HT-29 (cell line): ENCODE measurements around the gene ZEB2. TPM values are rescaled to one million over a fixed set of nuclear protein-coding genes. Genes with fewer than 3 reads are reported as not detected.

Source experiments
- DNase-seq: peaks from one replicate; pipeline ENCODE4 v3.0.0-alpha.2; 2015; ENCODE audit warnings: low spot score
- total RNA-seq: library from RNA; depleted of rRNA; stranded (reverse); fragments of >200 nt; shearing (Covaris generic); gene quantifications from 2 replicates; pipeline ENCODE4 v1.2.3, GENCODE V29; 2014; rRNA removed

Gene ZEB2
- 0.18 TPM in 1 of 2 replicates, not detected in the other for total RNA-seq

GRCh38 chr2:144519934-144520731 is at the start of gene ZEB2:
TSS of gene ZEB2 (minus strand) at chr2:144520119. CDS start at chr2:144517350, 2,769 bp downstream.
- DNase-seq: no peak

DNA sequence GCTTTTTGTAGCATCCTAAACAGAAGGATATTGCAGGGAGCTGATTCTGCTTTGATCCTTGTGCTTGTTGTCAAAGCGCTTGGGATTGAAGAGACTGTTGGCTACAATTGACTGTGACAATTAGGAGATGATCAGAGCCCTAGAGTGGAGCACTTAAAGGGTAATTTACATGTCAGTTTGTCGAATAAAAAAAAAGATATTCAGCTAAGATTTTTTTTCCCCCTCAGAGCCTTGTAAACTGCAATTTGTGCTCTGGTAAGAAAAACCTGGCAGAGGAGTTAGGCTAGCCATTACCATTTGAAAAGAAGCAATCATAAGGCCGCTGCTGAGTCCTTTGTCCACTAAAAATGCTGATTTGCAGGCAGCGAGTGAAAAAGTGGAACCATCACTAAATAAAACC is 47.8 kb upstream of the ZEB2 start:
- DNase-seq: no peak

DNA sequence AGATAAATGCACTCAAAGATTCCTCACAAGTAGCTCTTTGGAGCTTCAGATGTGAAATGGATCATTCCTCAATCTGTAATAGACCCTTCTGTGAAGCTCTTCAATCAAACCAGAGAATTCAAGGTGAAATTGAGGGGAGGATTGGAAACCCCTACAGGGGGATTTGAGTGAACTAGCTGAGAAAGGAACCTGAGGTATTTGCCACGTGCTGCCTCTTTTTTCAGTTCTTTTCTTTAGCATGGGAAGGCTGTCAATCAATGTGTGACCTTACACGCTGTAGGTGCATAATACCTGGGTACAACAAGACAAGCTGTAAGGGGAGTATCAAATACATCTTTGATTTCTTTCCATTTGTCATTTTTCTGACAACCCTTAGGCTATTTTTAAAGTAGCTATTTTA is 46.5 kb upstream of the ZEB2 start:
- DNase-seq: no peak

DNA sequence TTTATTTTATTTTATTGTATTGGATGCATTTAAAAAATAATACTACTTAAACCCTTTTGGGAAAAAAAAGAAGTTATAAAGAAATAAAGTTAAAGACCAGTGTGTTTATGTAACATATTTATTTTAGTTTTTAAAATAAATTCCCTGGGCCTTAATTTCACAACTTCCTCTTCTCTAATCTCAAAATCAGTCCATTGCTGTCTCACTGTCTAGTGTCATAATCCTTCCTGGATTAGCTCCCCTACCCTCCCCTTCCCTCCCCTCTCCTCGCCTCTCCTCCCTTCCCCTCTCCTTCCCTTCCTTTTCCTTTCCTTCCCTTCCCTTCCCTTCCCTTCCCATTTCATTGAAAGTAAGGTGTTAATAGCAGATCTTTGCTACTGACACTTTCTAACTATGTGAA is 40.3 kb upstream of the ZEB2 start:
- DNase-seq: no peak

- no peak for DNase-seq
Observed at GRCh38 chr2:144559681-144560080, 39.8 kb upstream of the ZEB2 start.

- DNase-seq: no peak
Observed at GRCh38 chr2:144559242-144559641, 39.3 kb upstream of the ZEB2 start.

DNA sequence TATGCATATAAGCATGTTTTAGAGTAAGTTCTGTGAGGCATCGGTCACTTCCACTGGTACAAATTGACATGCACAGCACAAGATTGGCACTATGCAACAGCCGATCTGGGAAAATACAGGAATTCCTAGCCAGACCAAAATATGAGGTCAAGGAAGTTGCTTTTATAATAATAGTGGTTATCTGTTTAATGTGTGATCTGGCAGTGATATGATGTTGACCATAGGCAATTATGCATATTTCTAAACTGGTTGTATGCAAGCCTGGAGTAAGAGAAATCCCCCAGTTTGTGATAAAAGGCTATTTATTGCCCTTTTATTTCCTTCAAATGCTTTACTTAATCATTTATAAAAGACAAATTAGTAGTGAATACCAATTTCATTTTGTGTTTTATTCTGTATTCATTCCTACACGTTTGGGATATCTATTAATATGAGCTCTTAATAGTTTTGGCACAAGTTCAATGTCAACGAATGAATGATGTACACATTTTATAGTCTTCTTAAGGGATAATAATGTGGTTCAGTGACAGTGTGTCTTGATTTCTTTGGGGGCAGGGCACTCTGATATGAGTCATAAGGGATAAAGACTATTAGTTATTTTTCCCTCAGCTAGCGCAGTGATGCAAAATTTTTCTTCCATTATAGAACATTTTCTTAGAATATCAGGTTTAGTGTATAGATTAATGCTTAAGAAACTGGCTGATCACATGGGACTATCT is 34.7 kb upstream of the ZEB2 start:
- DNase-seq: peak; percentile 6

GRCh38 chr2:144553379-144553778 is 33.5 kb upstream of the ZEB2 start:
- no peak for DNase-seq

DNA sequence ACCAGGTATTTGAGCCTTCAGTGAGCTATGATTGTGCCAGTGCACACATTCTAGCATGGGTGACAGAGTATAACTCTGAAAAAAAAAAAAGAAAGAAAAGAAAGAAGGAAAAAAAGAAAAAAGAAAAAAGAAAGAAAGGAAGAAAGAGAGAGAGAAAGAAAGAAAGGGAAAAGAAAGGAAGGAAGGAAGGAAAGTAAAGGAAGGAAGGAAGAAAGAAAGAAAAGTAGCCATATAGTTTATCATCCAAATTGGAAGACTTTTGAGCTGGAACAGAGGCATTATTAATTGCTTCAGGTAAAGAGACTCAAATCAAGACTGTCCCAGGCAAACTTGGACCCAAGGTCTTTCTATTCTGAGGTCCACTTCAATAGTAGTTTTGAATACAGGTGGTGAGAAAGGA is 32.9 kb upstream of the ZEB2 start:
- no peak for DNase-seq

GRCh38 chr2:144550911-144551310 is 31.0 kb upstream of the ZEB2 start:
- no peak for DNase-seq

- DNase-seq: no peak
Observed at GRCh38 chr2:144550084-144550483, 30.2 kb upstream of the ZEB2 start.

GRCh38 chr2:144548532-144549191 is 28.7 kb upstream of the ZEB2 start:
- no peak for DNase-seq

- no peak for DNase-seq
Observed at GRCh38 chr2:144548088-144548487, 28.2 kb upstream of the ZEB2 start.

- no peak for DNase-seq
Observed at GRCh38 chr2:144547494-144547893, 27.6 kb upstream of the ZEB2 start.

GRCh38 chr2:144546933-144547332 is 27.0 kb upstream of the ZEB2 start:
- DNase-seq: no peak

DNA sequence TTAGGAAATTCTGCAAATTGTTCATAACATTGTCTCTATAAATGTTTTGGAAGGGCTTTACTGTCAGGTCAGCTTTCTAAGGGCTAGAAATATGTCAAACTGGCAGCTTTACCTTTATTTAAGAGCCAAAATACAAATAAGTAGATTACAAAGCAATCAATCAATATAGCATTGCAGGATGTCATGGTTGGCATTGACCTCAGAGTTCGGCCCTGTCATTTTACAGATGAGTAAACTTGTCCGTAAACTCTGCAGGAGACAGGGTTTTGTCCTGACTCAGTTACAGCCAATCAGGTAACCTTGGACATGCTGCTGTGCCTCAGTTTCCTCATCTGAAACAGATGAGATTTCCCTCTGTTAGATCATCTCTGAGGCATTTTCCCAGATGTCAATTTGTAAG is 25.9 kb upstream of the ZEB2 start:
- no peak for DNase-seq

DNA sequence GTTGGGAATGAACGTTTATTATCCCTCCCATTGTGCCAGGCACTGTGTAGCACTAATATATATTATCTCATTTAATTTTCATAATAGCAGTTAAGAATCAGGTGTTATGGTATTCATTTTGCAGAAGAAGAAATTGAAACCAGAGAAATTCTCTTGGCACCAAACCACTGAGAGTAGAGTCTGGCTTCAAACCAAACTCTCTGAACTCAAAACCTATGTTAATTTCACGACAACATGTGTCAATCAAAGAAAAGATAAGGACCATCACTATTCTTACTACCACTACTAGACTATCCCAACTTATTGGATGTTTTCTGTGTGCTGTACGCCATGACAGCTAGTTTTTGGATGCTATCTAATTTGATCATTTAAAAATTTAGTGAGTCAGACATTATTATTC is 24.1 kb upstream of the ZEB2 start:
- DNase-seq: no peak

GRCh38 chr2:144541396-144541795 is 21.5 kb upstream of the ZEB2 start:
- DNase-seq: no peak

DNA sequence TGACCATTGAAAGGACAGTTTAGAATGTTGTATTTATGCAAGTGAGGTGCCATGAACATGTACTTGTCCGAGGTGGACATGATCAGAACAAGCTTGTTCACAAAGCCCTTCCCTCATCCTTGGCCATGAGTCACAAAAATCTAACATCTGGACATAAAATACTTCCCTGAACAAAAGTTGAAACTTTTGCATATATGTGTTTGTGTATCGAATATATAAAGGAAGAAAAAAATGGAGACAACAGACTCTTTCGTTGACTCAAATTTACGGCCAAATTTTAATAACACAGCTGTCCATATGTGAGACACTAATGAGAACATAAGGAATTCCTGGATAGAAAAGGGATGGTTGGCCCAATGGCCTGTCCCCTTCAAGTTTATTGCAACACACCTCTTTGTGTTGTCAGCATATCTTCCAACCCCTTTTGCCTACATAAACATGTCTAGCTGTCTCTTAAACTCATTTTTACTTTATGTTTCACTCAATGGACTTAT is 19.4 kb upstream of the ZEB2 start:
- no peak for DNase-seq

DNA sequence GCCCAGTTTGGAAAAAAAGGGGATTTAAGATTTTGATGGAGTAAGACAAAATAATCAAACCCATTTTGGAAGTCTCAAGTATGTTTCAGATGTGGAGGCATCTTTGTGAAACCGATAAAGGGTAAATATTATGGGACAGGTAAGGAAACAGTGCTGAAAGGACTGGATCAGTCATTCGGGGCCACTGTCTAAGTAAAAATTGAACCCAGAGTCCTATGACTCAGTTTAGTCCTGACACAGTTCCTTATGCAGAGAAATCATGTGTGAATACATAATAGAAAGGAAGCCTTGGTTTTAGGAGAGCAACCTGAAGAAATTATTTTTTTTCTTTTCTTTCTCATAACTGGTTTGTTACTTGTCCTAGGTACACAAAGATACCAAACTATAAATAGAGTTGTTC is 15.4 kb upstream of the ZEB2 start:
- no peak for DNase-seq

DNA sequence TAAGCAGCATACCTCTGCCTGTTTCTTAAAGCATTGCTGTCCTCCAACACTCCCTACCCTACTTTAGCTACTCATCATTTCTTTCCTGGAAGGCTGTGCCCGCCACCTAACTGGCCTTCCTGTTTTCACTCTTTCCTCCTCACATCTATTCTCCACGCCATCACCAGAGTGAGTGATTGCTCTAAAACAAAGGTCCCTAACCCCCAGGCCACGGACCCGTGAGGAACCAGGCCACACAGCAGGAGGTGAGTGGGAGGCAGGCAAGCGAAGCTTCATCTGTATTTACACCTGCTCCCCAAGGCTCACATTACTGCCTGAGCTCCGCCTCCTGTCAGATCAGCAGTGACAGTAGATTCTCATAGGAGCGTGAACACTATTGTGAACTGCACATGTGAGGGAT is 13.3 kb upstream of the ZEB2 start:
- no peak for DNase-seq

GRCh38 chr2:144530596-144530995 is 10.7 kb upstream of the ZEB2 start:
- no peak for DNase-seq
